H1 (cell line): ENCODE data around the gene SRRM4. TPM values are rescaled to one million over a fixed set of nuclear protein-coding genes. Genes with fewer than 3 reads are reported as not detected.

Experiments
- CTCF ChIA-PET: fragments of 300-600 bp; sonication (Branson Sonifier 250); formaldehyde crosslinking; loops from one replicate; lab custom pipeline; 2021; ENCODE audit not compliant: partially characterized antibody; lab: Charles Lee
- POLR2A ChIA-PET: fragments of 300-600 bp; sonication (Branson Sonifier 250); formaldehyde crosslinking; loops from one replicate; lab custom pipeline; 2021; ENCODE audit warnings: inconsistent platforms; ENCODE audit not compliant: partially characterized antibody; lab: Charles Lee
- DNase-seq, 2 experiments: peaks; one replicate each; pipeline versions ENCODE4 v3.0.0 to v3.0.0-alpha.2; 2010 to 2022; ENCODE audit warnings: low spot score in 2 of 2, low read depth in 1 of 2, mixed read lengths in 1 of 2
- FAIRE-seq: peaks from 2 replicates; lab custom pipeline; 2011; peaks lifted over from hg19 to GRCh38; lab: Jason Lieb, UNC
- H2AFZ ChIP-seq: 2 replicates; pipeline ENCODE4 v1.8.1; 2012; ENCODE audit warnings: low read length, inconsistent platforms
- H2AK5ac ChIP-seq: 2 replicates; pipeline ENCODE4 v1.6.1; 2013; ENCODE audit warnings: low read depth, low read length
- H2BK120ac ChIP-seq: replicated peaks from 2 replicates; pipeline ENCODE3; 2013; ENCODE audit warnings: low read depth, low read length, inconsistent platforms
- H2BK12ac ChIP-seq: 2 replicates; pipeline ENCODE4 v1.6.1; 2013; ENCODE audit warnings: low read depth, low read length
- H2BK15ac ChIP-seq: 2 replicates; pipeline ENCODE4 v1.6.1; 2013; ENCODE audit warnings: low read length
- H2BK20ac ChIP-seq: 2 replicates; pipeline ENCODE4 v1.6.1; 2013; ENCODE audit warnings: low read length
- H2BK5ac ChIP-seq: 2 replicates; pipeline ENCODE4 v1.6.1; 2013; ENCODE audit warnings: low read depth, low read length
- H3K14ac ChIP-seq: 2 replicates; pipeline ENCODE4 v1.6.1; 2013; ENCODE audit warnings: inconsistent platforms; ENCODE audit not compliant: insufficient read length
- H3K18ac ChIP-seq: 2 replicates; pipeline ENCODE4 v1.6.1; 2013; ENCODE audit warnings: low read length; ENCODE audit errors: extremely low read depth
- H3K23ac ChIP-seq: 2 replicates; pipeline ENCODE4 v1.6.1; 2013; ENCODE audit warnings: inconsistent platforms; ENCODE audit not compliant: insufficient read length
- H3K23me2 ChIP-seq: 2 replicates; pipeline ENCODE4 v1.6.1; 2013; ENCODE audit warnings: low read depth, low read length
- H3K27ac ChIP-seq: 2 replicates; pipeline ENCODE4 v1.6.1; 2011; ENCODE audit warnings: low read depth, low read length, inconsistent platforms
- H3K27me3 ChIP-seq, 4 experiments: replicated peaks in 1 of 4; 1 replicate in 1 of 4; 2 replicates in 3 of 4; pipeline versions ENCODE4 v1.6.1 to v1.8.1; 2011 to 2013; ENCODE audit warnings: low read length in 3 of 4, mild to moderate bottlenecking in 3 of 4, inconsistent platforms in 2 of 4, mixed read lengths in 2 of 4, moderate library complexity in 1 of 4; ENCODE audit not compliant: control insufficient read depth in 3 of 4, insufficient read depth in 3 of 4; ENCODE audit errors: extremely low read depth in 1 of 4
- H3K36me3 ChIP-seq, 4 experiments: 2 replicates each; pipeline versions ENCODE4 v1.6.1 to v1.8.1; 2011 to 2013; ENCODE audit warnings: mild to moderate bottlenecking in 4 of 4, low read length in 3 of 4, moderate library complexity in 2 of 4, control low read depth in 1 of 4, inconsistent platforms in 1 of 4; ENCODE audit not compliant: insufficient read depth in 4 of 4, control insufficient read depth in 2 of 4
- H3K4ac ChIP-seq: replicated peaks from 2 replicates; pipeline ENCODE3; 2013; ENCODE audit warnings: low read length, low read depth, mixed read lengths, inconsistent platforms; ENCODE audit not compliant: insufficient read length
- H3K4me1 ChIP-seq, 4 experiments: replicated peaks in 1 of 4; 1 replicate in 1 of 4; 2 replicates in 3 of 4; pipeline versions ENCODE4 v1.6.1 to v1.8.1; 2011 to 2013; ENCODE audit warnings: low read length in 3 of 4, inconsistent platforms in 2 of 4, mixed read lengths in 1 of 4; ENCODE audit not compliant: insufficient read depth in 4 of 4, control insufficient read depth in 3 of 4
- H3K4me2 ChIP-seq, 2 experiments: 2 replicates each; pipeline versions ENCODE4 v1.6.1 to v1.8.1; 2011 to 2013; ENCODE audit warnings: low read depth in 2 of 2, low read length in 2 of 2, control low read depth in 1 of 2, inconsistent platforms in 1 of 2, mild to moderate bottlenecking in 1 of 2; ENCODE audit not compliant: insufficient read depth in 1 of 2
- H3K4me3 ChIP-seq, 4 experiments: fragments of 200-600, 300-600 bp in 1 of 4; sonication (generic), shearing (Covaris generic), sonication (Bioruptor Twin) in 1 of 4; 2 replicates each; pipeline versions ENCODE4 v1.5.1 to v1.8.1; 2011 to 2016; ENCODE audit warnings: low read length in 4 of 4, low read depth in 3 of 4, control low read depth in 2 of 4, inconsistent platforms in 2 of 4, mild to moderate bottlenecking in 2 of 4, mixed read lengths in 1 of 4, moderate library complexity in 1 of 4; ENCODE audit not compliant: insufficient read depth in 2 of 4; ENCODE audit errors: extremely low read depth in 1 of 4
- H3K56ac ChIP-seq: replicated peaks from 2 replicates; pipeline ENCODE3; 2013; ENCODE audit warnings: low read depth, mild to moderate bottlenecking, mixed read lengths, low read length, inconsistent platforms; ENCODE audit not compliant: insufficient read length
- H3K79me1 ChIP-seq: 2 replicates; pipeline ENCODE4 v1.6.1; 2013; ENCODE audit warnings: low read depth, low read length, control low read depth
- H3K79me2 ChIP-seq, 2 experiments: 2 replicates each; pipeline versions ENCODE4 v1.6.1 to v1.8.1; 2012 to 2013; ENCODE audit warnings: low read length in 2 of 2, mild to moderate bottlenecking in 2 of 2, inconsistent platforms in 1 of 2; ENCODE audit not compliant: insufficient read depth in 2 of 2, control insufficient read depth in 1 of 2
- H3K9ac ChIP-seq, 4 experiments: replicated peaks in 1 of 4; 1 replicate in 1 of 4; 2 replicates in 3 of 4; pipeline versions ENCODE4 v1.6.1 to v1.8.1; 2011 to 2013; ENCODE audit warnings: low read depth in 3 of 4, low read length in 3 of 4, control low read depth in 2 of 4, mild to moderate bottlenecking in 2 of 4, moderate library complexity in 2 of 4, inconsistent platforms in 1 of 4; ENCODE audit errors: extremely low read depth in 1 of 4
- H3K9me3 ChIP-seq, 2 experiments: 2 replicates each; pipeline versions ENCODE4 v1.6.1 to v1.8.1; 2012 to 2013; ENCODE audit warnings: mild to moderate bottlenecking in 2 of 2, moderate library complexity in 2 of 2, control low read depth in 1 of 2, inconsistent platforms in 1 of 2, low read depth in 1 of 2, low read length in 1 of 2, mixed read lengths in 1 of 2; ENCODE audit not compliant: insufficient read depth in 2 of 2
- H4K20me1 ChIP-seq, 2 experiments: replicated peaks in 1 of 2; 2 replicates each; pipeline versions ENCODE3 to v1.8.1; 2011 to 2013; ENCODE audit warnings: inconsistent platforms in 2 of 2, low read length in 2 of 2, mild to moderate bottlenecking in 1 of 2; ENCODE audit not compliant: insufficient read depth in 2 of 2, control insufficient read depth in 1 of 2
- H4K5ac ChIP-seq: 2 replicates; pipeline ENCODE4 v1.6.1; 2013; ENCODE audit warnings: low read length, low read depth, mixed read lengths, inconsistent platforms; ENCODE audit not compliant: insufficient read length
- H4K8ac ChIP-seq: 2 replicates; pipeline ENCODE4 v1.8.0; 2013; ENCODE audit warnings: mild to moderate bottlenecking, moderate library complexity, low read length, inconsistent platforms; ENCODE audit not compliant: insufficient read depth; ENCODE audit errors: extremely low read depth
- H4K91ac ChIP-seq: replicated peaks from 2 replicates; pipeline ENCODE3; 2013; ENCODE audit warnings: low read length, mixed read lengths, inconsistent platforms; ENCODE audit not compliant: insufficient read length
- CHD1 ChIP-seq: IDR thresholded peaks from 2 replicates; pipeline ENCODE4 v1.6.1; 2012; ENCODE audit warnings: low read depth, low read length, improper control_type of control experiment
- CTBP2 ChIP-seq: IDR thresholded peaks from 2 replicates; pipeline ENCODE4 v1.7.0; 2011; ENCODE audit warnings: borderline replicate concordance, mild to moderate bottlenecking, moderate library complexity, mixed read lengths, low read length; ENCODE audit not compliant: insufficient read depth, insufficient read length
- CTCF ChIP-seq, 3 experiments: IDR thresholded peaks; 1 replicate in 2 of 3; 2 replicates in 1 of 3; pipeline versions ENCODE4 v1.5.1 to v1.6.1; 2011; ENCODE audit warnings: low read length in 3 of 3, mild to moderate bottlenecking in 3 of 3, inconsistent platforms in 2 of 3, low read depth in 1 of 3, moderate library complexity in 1 of 3; ENCODE audit not compliant: insufficient read depth in 1 of 3; ENCODE audit errors: control extremely low read depth in 1 of 3
- JUND ChIP-seq: IDR thresholded peaks from 2 replicates; pipeline ENCODE4 v1.6.1; 2011; ENCODE audit warnings: mild to moderate bottlenecking, improper control_type of control experiment, low read length
- MAX ChIP-seq: IDR thresholded peaks from 2 replicates; pipeline ENCODE4 v1.6.1; 2012; ENCODE audit warnings: inconsistent platforms
- RBBP5 ChIP-seq: IDR thresholded peaks from 2 replicates; pipeline ENCODE4 v1.7.1; 2012; ENCODE audit warnings: low read depth, mild to moderate bottlenecking, inconsistent platforms, low read length, moderate library complexity, borderline replicate concordance
- SRF ChIP-seq: IDR thresholded peaks from 2 replicates; pipeline ENCODE4 v1.6.1; 2011; ENCODE audit warnings: mild to moderate bottlenecking, low read depth, low read length, moderate library complexity
- TEAD4 ChIP-seq: IDR thresholded peaks from 2 replicates; pipeline ENCODE4 v1.6.1; 2012; ENCODE audit warnings: low read depth, low read length, inconsistent platforms, mixed read lengths
- YY1 ChIP-seq: IDR thresholded peaks from 2 replicates; pipeline ENCODE4 v1.6.1; 2011; ENCODE audit warnings: low read depth, mild to moderate bottlenecking, low read length
- WGBS, 2 experiments: shearing (Covaris generic) in 1 of 2; methylation state at CpG; one replicate each; pipeline versions ENCODE4 v1.1.6 to v1.1.7; 2013 to 2015; ENCODE audit warnings: low lambda C conversion rate in 2 of 2, mixed read lengths in 2 of 2, inconsistent platforms in 1 of 2, low coverage in 1 of 2, missing lambda C conversion rate in 1 of 2; ENCODE audit not compliant: insufficient replicate concordance in 2 of 2, insufficient coverage in 1 of 2, insufficient read length in 1 of 2; ENCODE audit errors: extremely low coverage in 1 of 2, missing lambda C conversion rate in 1 of 2; 5-methylcytosine and 5-hydroxymethylcytosine counted together
- polyA plus RNA-seq, 7 experiments: library from polyadenylated mRNA; depleted of rRNA in 3 of 7; stranded (reverse) in 5 of 7; unstranded in 2 of 7; fragments of >200 nt in 5 of 7; fragments of 200-250 nt in 2 of 7; gene quantifications; 1 replicate in 5 of 7; 2 replicates in 1 of 7; 4 replicates in 1 of 7; pipeline versions ENCODE4 v1.2.1 to v1.2.3, GENCODE V29; 2011 to 2013; ENCODE audit warnings: missing spikeins in 2 of 7, mixed read lengths in 2 of 7
- total RNA-seq: library from RNA; stranded (reverse); fragmentation: NEBNext Ultra II Directional; extraction: Animal tissue kit (Norgen Biotek cat#: 25700); gene quantifications from 2 replicates; pipeline ENCODE4 v1.2.1, GENCODE V29; 2021

The SRRM4 gene
- total and polyA plus RNA-seq, 2 of the 8 experiments (the other 6 are each of a cell fraction or from before 2014, with no cell fraction given) = 0.53 to 1.1 TPM

GRCh38 chr12:119179335-119180021 is 198.1 kb downstream of the SRRM4 start:
- DNase-seq (peak in 1 of 2 experiments; percentile 58), FAIRE-seq (peak; percentile 19)
- H2AK5ac ChIP-seq = no peak overlapping the region; the same call in 1 of the 2 replicates
- no peak overlapping the region for H2AFZ ChIP-seq
- no peak overlapping the region for H3K27ac ChIP-seq
- 48% methylated on average over 16 of the region's 18 CpGs; no CpG with 5 or more reads in 1 of the 2 experiments for WGBS, 2 experiments
- H2BK5ac ChIP-seq = peak overlapping the region; percentile 62; the same call in 1 of the 2 replicates
- H4K5ac ChIP-seq = no peak overlapping the region
- H3K4ac ChIP-seq = peak overlapping the region; percentile 13
- ChIA-PET CTCF (interaction anchor here (0.6 to 1.9 kb wide), 8 partner anchors 23 to 861 kb away, joined by 3 to 7 read pairs (median 3); no protein-coding TSS in a partner anchor), POLR2A (interaction anchor here (1.2 to 4.9 kb wide), 4 partner anchors 15 to 140 kb away, joined by 3 to 24 read pairs (median 3); no protein-coding TSS in a partner anchor)
- peak overlapping the region; percentile 90; the same call in 1 of the 2 replicates for H2BK15ac ChIP-seq
- H3K14ac ChIP-seq = no peak overlapping the region
- no peak overlapping the region for H3K56ac ChIP-seq
- H3K23me2 ChIP-seq = no peaks in the 10 kb centered on the region; the same call in 1 of the 2 replicates
- peak overlapping the region; percentile 96 for H2BK12ac ChIP-seq
- peak overlapping the region; percentile 5 for H2BK120ac ChIP-seq
- H3K18ac ChIP-seq = peak overlapping the region; percentile 83
- H3K9me3 ChIP-seq = no peaks in the 10 kb centered on the region
- no peak overlapping the region for H4K8ac ChIP-seq
- peak overlapping the region; percentile 62 to 65 for H3K4me2 ChIP-seq
- H3K9ac ChIP-seq = peak overlapping the region in 1 of 4 experiments; percentile 10; a peak in 1 of 7 replicates
- H3K79me2 ChIP-seq = peaks cover 0 to 10% of the 10 kb centered on the region in 2 experiments; a peak in 1 of 4 replicates
- no peaks in the 10 kb centered on the region for H4K20me1 ChIP-seq
- no peaks in the 10 kb centered on the region for H3K36me3 ChIP-seq
- H3K23ac ChIP-seq = no peak overlapping the region
- peak overlapping the region; percentile 84; the same call in 1 of the 2 replicates for H2BK20ac ChIP-seq
- H3K4me3 ChIP-seq = peak overlapping the region in 1 of 4 experiments; percentile 56; a peak in 2 of 8 replicates
- H3K79me1 ChIP-seq = no peaks in the 10 kb centered on the region
- H3K4me1 ChIP-seq = peaks cover 15 to 31% (median 22%) of the 10 kb centered on the region in 4 experiments
- H3K27me3 ChIP-seq = no peaks in the 10 kb centered on the region; a peak in 1 of 7 replicates
- peak overlapping the region; percentile 78 for H4K91ac ChIP-seq
- TF ChIP-seq MAX = no peak
- TF ChIP-seq CTBP2 = no peak
- TF ChIP-seq TEAD4 = peak; percentile 60
- no peak for TF ChIP-seq RBBP5
- no peak for TF ChIP-seq YY1
- TF ChIP-seq CHD1 = no peak
- TF ChIP-seq CTCF (IDR thresholded peaks at IDR 0.05; ENCODE audit: control extremely low read depth in 1 of 3, insufficient read depth in 1 of 3, low read depth in 1 of 3, low read length in 3 of 3) = no peak
- no peak for TF ChIP-seq SRF
- TF ChIP-seq JUND = peak; percentile 96
